ENCODE measurements around the gene MMP20.
"Not testable (repeated sequence)": the region's sequence is repeated elsewhere in the genome, so short reads cannot be mapped to it uniquely, and the experiment has no call there.

Gene MMP20

GRCh38 chr11:102632026-102632425 is 6.9 kb upstream of the MMP20 start:
- no CpG with 5 or more reads among the region's 1 CpG for WGBS, 2 donors (ENCODE audit: extremely low coverage in 2 of 2, insufficient read length in 2 of 2, insufficient replicate concordance in 1 of 2)
- Histone ChIP-seq H2BK12ac (ENCODE audit: low read length) (no peak overlapping the region), H2AFZ (ENCODE audit: low read length) (no peak overlapping the region), H3K79me1 (ENCODE audit: low read depth, low read length) (no peaks in the 10 kb centered on the region), H2BK15ac (ENCODE audit: low read length) (no peak overlapping the region), H2BK5ac (ENCODE audit: low read length) (no peak overlapping the region), H3K9me3 (replicated peaks in 1 of 2; ENCODE audit: control insufficient read depth in 2 of 2, insufficient read depth in 1 of 2, low read depth in 1 of 2, low read length in 2 of 2) (no peaks in the 10 kb centered on the region), H3K4me2 (ENCODE audit: insufficient read depth, low read length, poor library complexity, severe bottlenecking) (no peak overlapping the region), H2AK5ac (ENCODE audit: low read depth, low read length) (no peak overlapping the region), H3K23ac (ENCODE audit: low read depth, low read length, poor library complexity) (no peak overlapping the region), H4K91ac (ENCODE audit: low read depth, low read length, poor library complexity) (no peak overlapping the region), H3K27me3 (ENCODE audit: control insufficient read depth in 3 of 3, insufficient read depth in 3 of 3, low read depth in 1 of 3, low read length in 3 of 3) (peaks cover 0 to 2% (median 0%) of the 10 kb centered on the region in 3 experiments), H2BK120ac (ENCODE audit: low read depth, low read length) (no peak overlapping the region), H3K18ac (ENCODE audit: low read length) (no peak overlapping the region), H3K36me3 (replicated peaks in 1 of 2; ENCODE audit: control insufficient read depth in 2 of 2, insufficient read depth in 2 of 2, low read length in 2 of 2) (no peaks in the 10 kb centered on the region), H3K27ac (replicated peaks; ENCODE audit: low read length) (no peak overlapping the region), H3K4ac (ENCODE audit: low read length) (no peak overlapping the region), H3K4me3 (ENCODE audit: low read length in 2 of 2) (no peak overlapping the region), H3K4me1 (ENCODE audit: control insufficient read depth in 2 of 2, insufficient read depth in 1 of 2, low read depth in 1 of 2, low read length in 2 of 2) (no peaks in the 10 kb centered on the region), H4K8ac (ENCODE audit: low read depth, low read length) (no peak overlapping the region), H3K14ac (ENCODE audit: low read length) (no peak overlapping the region), H3K9ac (ENCODE audit: low read depth, low read length, poor library complexity) (no peak overlapping the region)
- DNase-seq (ENCODE audit: low spot score), result no peak

DNA sequence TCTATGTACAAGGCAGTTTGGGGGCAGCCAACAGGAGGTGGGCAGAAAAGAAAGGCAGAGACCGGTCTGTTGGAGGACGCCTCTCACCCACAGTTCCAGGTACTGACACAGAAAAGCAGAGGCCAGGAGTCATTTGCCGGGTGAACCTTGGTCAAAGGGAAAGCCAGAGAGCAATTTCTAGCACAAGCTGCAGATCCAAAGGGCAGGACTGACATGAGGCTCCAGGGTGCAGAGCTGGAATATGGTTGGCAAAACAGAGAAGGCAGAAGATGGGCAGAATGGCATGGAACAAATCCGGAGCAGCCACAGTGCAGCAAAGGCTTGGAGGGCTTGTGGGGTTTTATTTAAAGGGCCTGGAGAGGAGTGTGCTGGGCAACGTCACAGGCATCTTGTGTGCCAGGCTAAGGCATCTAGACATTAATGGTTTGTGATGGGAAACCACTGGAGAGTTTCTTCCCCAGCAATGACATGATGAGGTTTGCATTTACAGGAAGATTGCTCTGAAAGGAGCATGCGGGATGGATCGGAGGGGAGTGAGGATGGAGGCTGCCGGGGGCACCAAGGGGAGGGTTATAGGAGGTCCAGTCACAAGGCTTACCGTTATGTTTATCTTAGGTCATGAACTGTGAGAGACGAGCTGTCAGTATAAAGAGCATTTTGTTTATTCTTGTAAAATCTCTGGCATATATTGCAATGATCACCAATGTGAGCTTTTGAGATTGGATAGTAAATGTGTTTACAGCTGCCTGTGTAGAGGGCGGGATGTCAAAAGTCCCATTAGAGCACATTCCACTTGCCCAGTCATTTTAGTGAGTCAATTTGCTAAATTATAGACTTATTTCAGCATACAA is 5.7 kb upstream of the MMP20 start:
- H2BK15ac ChIP-seq (ENCODE audit: low read length), result no peak overlapping the region
- no peak overlapping the region for H3K4me2 ChIP-seq (ENCODE audit: insufficient read depth, low read length, poor library complexity, severe bottlenecking)
- DNase-seq (ENCODE audit: low spot score), result no peak
- no peaks in the 10 kb centered on the region for H3K9me3 ChIP-seq (replicated peaks in 1 of 2; ENCODE audit: control insufficient read depth in 2 of 2, insufficient read depth in 1 of 2, low read depth in 1 of 2, low read length in 2 of 2)
- no peak overlapping the region for H4K91ac ChIP-seq (ENCODE audit: low read depth, low read length, poor library complexity)
- H3K23ac ChIP-seq (ENCODE audit: low read depth, low read length, poor library complexity), result no peak overlapping the region
- no peak overlapping the region for H2BK12ac ChIP-seq (ENCODE audit: low read length)
- no peak overlapping the region for H2BK120ac ChIP-seq (ENCODE audit: low read depth, low read length)
- no peak overlapping the region for H2AK5ac ChIP-seq (ENCODE audit: low read depth, low read length)
- H3K36me3 ChIP-seq (replicated peaks in 1 of 2; ENCODE audit: control insufficient read depth in 2 of 2, insufficient read depth in 2 of 2, low read length in 2 of 2), result no peaks in the 10 kb centered on the region
- H3K18ac ChIP-seq (ENCODE audit: low read length), result no peak overlapping the region
- no peak overlapping the region for H3K27ac ChIP-seq (replicated peaks; ENCODE audit: low read length)
- H4K8ac ChIP-seq (ENCODE audit: low read depth, low read length), result no peak overlapping the region
- WGBS, 2 donors (ENCODE audit: extremely low coverage in 2 of 2, insufficient read length in 2 of 2, insufficient replicate concordance in 1 of 2), result no CpG with 5 or more reads among the region's 11 CpGs
- H3K4me3 ChIP-seq (ENCODE audit: low read length in 2 of 2), result no peak overlapping the region
- no peaks in the 10 kb centered on the region for H3K79me1 ChIP-seq (ENCODE audit: low read depth, low read length)
- no peak overlapping the region for H2AFZ ChIP-seq (ENCODE audit: low read length)
- H3K4me1 ChIP-seq (ENCODE audit: control insufficient read depth in 2 of 2, insufficient read depth in 1 of 2, low read depth in 1 of 2, low read length in 2 of 2), result no peaks in the 10 kb centered on the region
- no peak overlapping the region for H3K9ac ChIP-seq (ENCODE audit: low read depth, low read length, poor library complexity)
- H3K14ac ChIP-seq (ENCODE audit: low read length), result no peak overlapping the region
- H2BK5ac ChIP-seq (ENCODE audit: low read length), result no peak overlapping the region
- peaks cover 0 to 2% (median 0%) of the 10 kb centered on the region in 3 experiments for H3K27me3 ChIP-seq (ENCODE audit: control insufficient read depth in 3 of 3, insufficient read depth in 3 of 3, low read depth in 1 of 3, low read length in 3 of 3)
- no peak overlapping the region for H3K4ac ChIP-seq (ENCODE audit: low read length)

- H3K4ac ChIP-seq (ENCODE audit: low read length); H3K14ac ChIP-seq (ENCODE audit: low read length); H4K91ac ChIP-seq (ENCODE audit: low read depth, low read length, poor library complexity); H2BK12ac ChIP-seq (ENCODE audit: low read length); H2BK15ac ChIP-seq (ENCODE audit: low read length); H3K9ac ChIP-seq (ENCODE audit: low read depth, low read length, poor library complexity); H3K4me3 ChIP-seq (ENCODE audit: low read length in 2 of 2); H3K79me1 ChIP-seq (ENCODE audit: low read depth, low read length); H2BK120ac ChIP-seq (ENCODE audit: low read depth, low read length); H3K18ac ChIP-seq (ENCODE audit: low read length); H2AK5ac ChIP-seq (ENCODE audit: low read depth, low read length); H3K23ac ChIP-seq (ENCODE audit: low read depth, low read length, poor library complexity); H2BK5ac ChIP-seq (ENCODE audit: low read length); H3K4me2 ChIP-seq (ENCODE audit: insufficient read depth, low read length, poor library complexity, severe bottlenecking); H3K4me1 ChIP-seq (ENCODE audit: control insufficient read depth in 2 of 2, insufficient read depth in 1 of 2, low read depth in 1 of 2, low read length in 2 of 2); H3K27ac ChIP-seq (replicated peaks; ENCODE audit: low read length); H3K36me3 ChIP-seq (replicated peaks in 1 of 2; ENCODE audit: control insufficient read depth in 2 of 2, insufficient read depth in 2 of 2, low read length in 2 of 2); H3K9me3 ChIP-seq (replicated peaks in 1 of 2; ENCODE audit: control insufficient read depth in 2 of 2, insufficient read depth in 1 of 2, low read depth in 1 of 2, low read length in 2 of 2); H3K27me3 ChIP-seq (ENCODE audit: control insufficient read depth in 3 of 3, insufficient read depth in 3 of 3, low read depth in 1 of 3, low read length in 3 of 3); H2AFZ ChIP-seq (ENCODE audit: low read length); DNase-seq (ENCODE audit: low spot score); H4K8ac ChIP-seq (ENCODE audit: low read depth, low read length): not testable (repeated sequence)
- no CpG with 5 or more reads among the region's 1 CpG for WGBS, 2 donors (ENCODE audit: extremely low coverage in 2 of 2, insufficient read length in 2 of 2, insufficient replicate concordance in 1 of 2)
Observed at GRCh38 chr11:102629908-102630307, 4.8 kb upstream of the MMP20 start.

DNA sequence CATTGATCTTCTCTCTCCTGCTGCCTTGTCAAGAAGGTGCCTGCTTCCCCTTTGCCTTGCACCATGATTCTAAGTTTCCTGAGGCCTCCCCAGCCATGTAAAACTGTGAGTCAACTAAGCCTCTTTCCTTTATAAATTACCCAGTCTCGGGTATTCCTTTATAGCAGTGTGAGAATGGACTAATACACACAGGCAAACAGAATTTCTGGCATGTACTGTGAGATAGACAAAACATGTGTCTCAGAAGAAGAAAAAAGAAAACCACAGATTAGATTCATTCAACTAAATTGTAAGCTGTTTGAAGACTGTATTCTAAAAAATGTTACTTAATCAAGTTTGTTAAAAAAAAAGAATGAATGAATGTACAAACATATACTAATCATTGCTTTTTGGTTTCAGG is 1.5 kb upstream of the MMP20 start:
- H3K14ac ChIP-seq (ENCODE audit: low read length), result no peak overlapping the region
- peaks cover 0 to 2% (median 0%) of the 10 kb centered on the region in 3 experiments for H3K27me3 ChIP-seq (ENCODE audit: control insufficient read depth in 3 of 3, insufficient read depth in 3 of 3, low read depth in 1 of 3, low read length in 3 of 3)
- no peak overlapping the region for H3K4ac ChIP-seq (ENCODE audit: low read length)
- H3K4me1 ChIP-seq (ENCODE audit: control insufficient read depth in 2 of 2, insufficient read depth in 1 of 2, low read depth in 1 of 2, low read length in 2 of 2), result no peaks in the 10 kb centered on the region
- H4K91ac ChIP-seq (ENCODE audit: low read depth, low read length, poor library complexity), result no peak overlapping the region
- H3K79me1 ChIP-seq (ENCODE audit: low read depth, low read length), result no peaks in the 10 kb centered on the region
- no peak overlapping the region for H3K18ac ChIP-seq (ENCODE audit: low read length)
- H2BK120ac ChIP-seq (ENCODE audit: low read depth, low read length), result no peak overlapping the region
- H3K4me2 ChIP-seq (ENCODE audit: insufficient read depth, low read length, poor library complexity, severe bottlenecking), result no peak overlapping the region
- H3K36me3 ChIP-seq (replicated peaks in 1 of 2; ENCODE audit: control insufficient read depth in 2 of 2, insufficient read depth in 2 of 2, low read length in 2 of 2), result no peaks in the 10 kb centered on the region
- H3K4me3 ChIP-seq (ENCODE audit: low read length in 2 of 2), result no peak overlapping the region
- H2BK15ac ChIP-seq (ENCODE audit: low read length), result no peak overlapping the region
- H2BK12ac ChIP-seq (ENCODE audit: low read length), result no peak overlapping the region
- no peak overlapping the region for H2BK5ac ChIP-seq (ENCODE audit: low read length)
- WGBS, 2 donors (ENCODE audit: extremely low coverage in 2 of 2, insufficient read length in 2 of 2, insufficient replicate concordance in 1 of 2), result no CpG with 5 or more reads among the region's 1 CpG
- H3K9ac ChIP-seq (ENCODE audit: low read depth, low read length, poor library complexity), result no peak overlapping the region
- no peak overlapping the region for H3K23ac ChIP-seq (ENCODE audit: low read depth, low read length, poor library complexity)
- H4K8ac ChIP-seq (ENCODE audit: low read depth, low read length), result no peak overlapping the region
- no peak for DNase-seq (ENCODE audit: low spot score)
- H3K9me3 ChIP-seq (replicated peaks in 1 of 2; ENCODE audit: control insufficient read depth in 2 of 2, insufficient read depth in 1 of 2, low read depth in 1 of 2, low read length in 2 of 2), result no peaks in the 10 kb centered on the region
- H2AK5ac ChIP-seq (ENCODE audit: low read depth, low read length), result no peak overlapping the region
- H3K27ac ChIP-seq (replicated peaks; ENCODE audit: low read length), result no peak overlapping the region
- H2AFZ ChIP-seq (ENCODE audit: low read length), result no peak overlapping the region
